22Rv1 (cell line): Measurements from ENCODE around the gene TIMP2.

Experiments
- ZFX ChIP-seq: fragments of 450-650 bp; IDR thresholded peaks from 2 replicates; pipeline ENCODE4 v1.6.1; 2017; ENCODE audit warnings: antibody characterized with exemption, borderline replicate concordance
- TF ChIP-seq, protein P1 (sequence below): fragments of 450-650 bp; IDR thresholded peaks from 2 replicates; pipeline ENCODE4 v1.5.1; 2017; ENCODE audit warnings: mild to moderate bottlenecking

- TF ChIP-seq, protein P1, sequence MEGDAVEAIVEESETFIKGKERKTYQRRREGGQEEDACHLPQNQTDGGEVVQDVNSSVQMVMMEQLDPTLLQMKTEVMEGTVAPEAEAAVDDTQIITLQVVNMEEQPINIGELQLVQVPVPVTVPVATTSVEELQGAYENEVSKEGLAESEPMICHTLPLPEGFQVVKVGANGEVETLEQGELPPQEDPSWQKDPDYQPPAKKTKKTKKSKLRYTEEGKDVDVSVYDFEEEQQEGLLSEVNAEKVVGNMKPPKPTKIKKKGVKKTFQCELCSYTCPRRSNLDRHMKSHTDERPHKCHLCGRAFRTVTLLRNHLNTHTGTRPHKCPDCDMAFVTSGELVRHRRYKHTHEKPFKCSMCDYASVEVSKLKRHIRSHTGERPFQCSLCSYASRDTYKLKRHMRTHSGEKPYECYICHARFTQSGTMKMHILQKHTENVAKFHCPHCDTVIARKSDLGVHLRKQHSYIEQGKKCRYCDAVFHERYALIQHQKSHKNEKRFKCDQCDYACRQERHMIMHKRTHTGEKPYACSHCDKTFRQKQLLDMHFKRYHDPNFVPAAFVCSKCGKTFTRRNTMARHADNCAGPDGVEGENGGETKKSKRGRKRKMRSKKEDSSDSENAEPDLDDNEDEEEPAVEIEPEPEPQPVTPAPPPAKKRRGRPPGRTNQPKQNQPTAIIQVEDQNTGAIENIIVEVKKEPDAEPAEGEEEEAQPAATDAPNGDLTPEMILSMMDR: no peak
- TF ChIP-seq ZFX: no peak
These were observed 105.8 kb downstream of the TIMP2 start for GRCh38 chr17:78819402-78819801.
